ENCODE results near the gene CBLIF.
A peak's percentile ranks its signal among the peaks of the same experiment; 100 is the strongest.
"Not testable (repeated sequence)": the region's sequence is repeated elsewhere in the genome, so short reads cannot be mapped to it uniquely, and the experiment has no call there.

Gene CBLIF

GRCh38 chr11:59846556-59846955 is 1.3 kb upstream of the CBLIF start:
- DNase-seq = no peak

DNA sequence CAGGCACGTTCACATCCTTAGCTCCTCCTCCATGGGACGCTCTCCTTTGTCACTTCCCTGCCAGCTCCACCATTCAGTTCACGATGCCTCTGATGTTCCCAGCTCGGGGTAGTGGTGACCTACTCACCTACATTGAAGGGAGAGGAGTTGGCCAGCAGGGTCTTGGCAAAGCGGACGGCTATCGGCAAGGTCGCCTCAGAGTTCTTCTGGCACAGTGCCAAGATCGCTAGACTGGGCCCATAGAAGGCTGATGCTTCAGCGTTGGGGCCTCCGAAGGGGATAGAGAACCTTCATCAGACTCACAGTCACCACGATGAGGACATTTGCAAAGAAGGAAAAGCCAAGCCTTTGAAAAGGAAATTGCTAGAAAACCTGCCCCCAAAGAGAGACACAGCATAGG is 3.0 kb downstream of the CBLIF start:
- no peak for DNase-seq

GRCh38 chr11:59841514-59841913 is 3.8 kb downstream of the CBLIF start:
- no peak for DNase-seq

- DNase-seq = peak; percentile 11
Measured at GRCh38 chr11:59839615-59840014, 5.7 kb downstream of the CBLIF start.

DNA sequence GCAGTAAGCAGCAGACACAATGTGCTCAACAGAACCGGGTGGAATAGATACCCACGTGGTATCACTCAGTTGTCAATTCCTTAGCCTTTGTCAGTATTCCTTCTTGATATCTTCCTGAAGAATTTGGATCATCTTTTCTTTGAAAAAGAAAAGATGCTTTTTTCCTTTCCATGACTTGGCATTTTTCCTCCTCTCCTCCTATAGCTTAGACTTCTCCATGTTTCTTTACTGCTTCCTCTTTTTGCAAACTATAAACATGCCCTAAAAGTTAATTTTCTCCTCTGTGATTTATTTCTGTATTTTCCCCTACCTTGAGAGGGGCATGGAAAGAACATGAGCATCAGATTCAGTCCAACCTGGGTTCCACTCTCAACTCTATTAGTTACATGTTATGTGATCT is 11.7 kb downstream of the CBLIF start:
- no peak for DNase-seq

DNA sequence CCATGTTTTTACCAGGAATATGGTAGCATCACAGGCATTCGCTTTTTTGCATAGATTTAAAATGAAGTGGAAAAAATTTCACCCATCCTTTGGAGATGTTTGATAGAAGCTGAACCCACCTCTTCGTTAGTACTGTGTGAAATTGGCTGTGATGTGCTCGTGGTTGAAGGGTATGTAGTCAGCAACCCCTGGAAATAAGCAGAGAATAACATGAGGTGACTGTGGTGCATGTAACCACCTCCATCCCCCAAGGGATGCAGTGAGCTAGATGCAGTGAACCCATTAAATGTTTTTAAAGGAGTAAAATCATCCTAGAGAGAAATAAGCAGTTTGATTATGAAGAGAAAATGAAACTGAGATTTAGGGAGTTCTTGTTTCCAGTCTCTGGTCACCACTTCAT is 15.9 kb downstream of the CBLIF start:
- DNase-seq = no peak

DNA sequence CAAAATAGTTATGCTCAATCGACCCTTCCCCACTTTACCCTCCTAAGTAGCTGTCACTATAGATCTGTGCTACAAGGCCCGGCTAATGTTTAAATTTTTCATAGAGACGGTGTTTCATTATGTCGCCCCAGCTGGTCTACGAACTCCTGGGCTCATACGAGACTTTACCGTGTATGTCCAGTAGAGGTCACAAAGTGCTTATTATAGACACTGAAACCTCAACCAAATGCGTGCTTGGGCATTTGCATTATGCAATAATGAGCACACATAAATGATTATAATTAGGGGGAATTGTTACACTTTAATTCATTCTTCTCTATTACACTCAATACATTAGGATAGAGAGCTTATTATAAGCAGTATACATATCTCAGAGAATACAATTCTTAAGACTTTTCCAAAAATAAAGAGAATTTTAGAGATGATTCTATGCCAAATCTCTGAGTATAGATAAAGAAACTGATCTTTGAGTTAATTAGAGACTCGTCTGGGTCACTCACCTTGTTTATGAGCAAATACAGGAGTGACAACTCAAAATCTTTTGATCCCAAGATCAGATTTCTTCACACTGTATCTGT is 22.2 kb downstream of the CBLIF start:
- DNase-seq = peak; percentile 41

DNA sequence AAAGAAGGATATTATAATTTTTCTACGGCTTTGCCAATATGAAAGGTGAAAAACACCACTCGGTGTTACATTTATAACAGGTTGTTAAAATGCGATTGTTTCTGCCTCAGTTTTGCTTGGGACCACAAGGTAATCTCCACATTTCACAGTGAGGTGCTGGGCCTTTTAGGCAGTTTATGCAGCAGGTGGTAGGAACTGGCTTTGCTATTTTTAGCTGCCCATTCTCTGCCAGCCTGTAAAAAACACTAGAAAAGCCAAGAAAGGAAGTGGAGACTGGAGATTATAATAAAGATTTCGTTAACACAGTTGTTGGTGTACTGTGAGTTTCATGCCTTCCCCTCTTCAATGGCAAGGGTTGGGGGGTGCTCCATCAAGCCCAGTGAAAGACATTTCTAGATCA is 26.7 kb downstream of the CBLIF start:
- no peak for DNase-seq

DNA sequence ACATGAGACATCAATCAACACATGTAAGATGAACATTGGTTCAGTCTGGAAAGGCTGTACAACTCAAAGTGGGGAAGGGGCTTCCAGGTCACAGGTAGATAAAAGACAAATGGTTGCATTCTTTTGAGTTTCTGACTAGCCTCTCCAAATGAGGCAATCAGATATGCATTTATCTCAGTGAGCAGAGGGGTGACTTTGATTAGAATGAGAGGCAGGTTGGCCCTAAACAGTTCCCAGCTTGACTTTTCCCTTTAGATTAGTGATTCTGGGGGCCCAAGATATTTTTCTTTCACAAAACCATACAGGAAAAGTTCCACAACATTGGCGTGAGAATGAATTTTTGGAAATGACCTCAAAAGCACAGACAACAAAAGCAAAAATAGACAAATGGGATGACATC is 28.9 kb downstream of the CBLIF start:
- not testable (repeated sequence) for DNase-seq

DNA sequence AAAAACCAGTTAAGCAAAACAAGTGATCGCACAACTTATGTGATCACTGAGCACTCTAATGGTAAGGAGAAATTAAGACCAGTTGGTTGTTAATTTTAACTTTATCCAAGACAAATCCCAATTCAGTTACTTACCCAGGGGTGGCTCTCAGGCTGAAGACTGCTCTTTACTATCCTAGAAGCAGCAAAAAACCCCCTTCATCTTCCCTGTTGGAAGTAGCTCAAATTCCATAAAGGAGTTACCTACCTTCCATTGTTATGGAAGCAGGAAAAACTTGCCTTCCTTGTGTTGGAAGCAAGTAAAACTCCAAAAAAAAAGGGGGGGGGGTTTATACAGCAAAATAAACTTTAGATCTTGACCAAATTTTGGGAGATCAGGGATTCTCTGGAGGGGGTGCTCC is 29.5 kb downstream of the CBLIF start:
- no peak for DNase-seq

- no peak for DNase-seq
Measured at GRCh38 chr11:59814021-59814420, 31.3 kb downstream of the CBLIF start.

DNA sequence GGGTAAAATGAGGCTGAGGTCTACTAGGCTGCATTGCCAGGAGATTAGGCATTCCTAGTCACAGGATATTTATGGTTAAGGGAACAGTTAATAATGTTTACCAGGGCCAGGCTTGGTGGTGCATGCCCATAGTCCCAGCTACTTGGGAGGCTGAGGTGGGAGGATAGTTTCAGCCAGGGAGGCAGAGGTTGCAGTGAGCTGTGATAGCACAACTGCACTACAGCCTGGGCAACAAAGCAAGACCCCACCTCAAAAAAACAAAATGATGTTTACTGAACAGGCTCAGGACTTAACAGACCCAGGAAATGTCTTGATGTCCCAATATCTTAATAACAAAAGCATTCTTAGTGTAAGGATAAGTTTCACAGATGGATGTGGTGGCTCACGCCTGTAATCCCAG is 31.9 kb downstream of the CBLIF start:
- no peak for DNase-seq

- no peak for DNase-seq
Measured at GRCh38 chr11:59812220-59812619, 33.1 kb downstream of the CBLIF start.

DNA sequence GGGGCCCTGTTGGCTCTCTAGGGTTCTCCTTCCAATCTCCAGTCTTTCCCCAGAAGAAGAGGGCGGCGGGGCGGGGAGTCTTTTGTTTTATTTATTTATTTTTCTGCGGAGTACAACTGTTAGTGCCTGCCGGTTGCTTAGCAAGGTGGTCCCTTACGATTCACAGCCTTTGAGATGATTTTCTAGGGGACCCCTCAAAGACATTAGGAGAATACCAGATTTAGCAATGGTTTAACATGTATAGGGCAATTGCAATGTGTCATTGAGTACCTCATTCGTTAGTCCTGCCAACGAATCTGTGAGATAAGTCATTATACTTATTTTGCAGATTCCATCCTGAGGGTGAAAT is 34.4 kb downstream of the CBLIF start:
- no peak for DNase-seq

DNA sequence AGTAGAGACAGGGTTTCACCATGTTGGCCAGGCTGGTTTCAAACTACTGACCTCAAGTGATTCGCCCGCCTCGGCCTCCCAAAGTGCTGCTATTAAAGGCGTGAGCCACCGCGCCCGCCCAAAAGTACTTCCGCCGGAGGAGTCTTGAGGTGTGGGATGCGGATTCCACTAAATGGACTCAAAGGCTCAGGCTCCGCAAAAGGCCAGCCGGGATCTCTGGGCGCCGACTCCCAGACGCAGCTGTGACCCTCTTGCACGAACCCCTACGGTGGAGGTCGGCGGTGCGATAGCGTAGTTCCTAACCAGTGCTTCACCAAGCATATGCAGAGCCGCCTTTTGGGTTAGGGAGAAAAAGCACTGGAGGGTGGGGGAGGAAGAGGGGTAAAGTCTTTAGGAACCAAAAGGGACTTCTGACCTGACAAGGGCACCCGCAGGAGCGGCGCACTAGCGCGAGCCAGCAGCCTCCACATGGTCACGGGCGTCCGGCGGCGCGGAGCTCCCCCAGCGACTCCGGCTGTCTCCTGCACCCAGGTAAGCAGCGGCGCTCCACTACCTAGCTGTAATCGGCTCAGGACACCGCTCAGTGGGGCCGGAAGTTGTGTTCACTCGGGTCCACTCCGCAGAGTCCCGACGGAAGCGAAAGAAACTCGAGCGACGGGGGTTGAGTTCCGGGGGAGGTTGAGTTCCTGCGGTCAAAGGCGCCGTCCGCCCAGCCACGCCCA is 34.9 kb downstream of the CBLIF start, which contains the start of gene MRPL16:
Gene MRPL16 (minus strand): TSS at position 590 of the 722 bp plus-strand sequence. CDS start 120 bp downstream, at position 470.
- DNase-seq = peak; percentile 87

GRCh38 chr11:59807047-59807610 is 38.2 kb downstream of the CBLIF start:
- DNase-seq = no peak

DNA sequence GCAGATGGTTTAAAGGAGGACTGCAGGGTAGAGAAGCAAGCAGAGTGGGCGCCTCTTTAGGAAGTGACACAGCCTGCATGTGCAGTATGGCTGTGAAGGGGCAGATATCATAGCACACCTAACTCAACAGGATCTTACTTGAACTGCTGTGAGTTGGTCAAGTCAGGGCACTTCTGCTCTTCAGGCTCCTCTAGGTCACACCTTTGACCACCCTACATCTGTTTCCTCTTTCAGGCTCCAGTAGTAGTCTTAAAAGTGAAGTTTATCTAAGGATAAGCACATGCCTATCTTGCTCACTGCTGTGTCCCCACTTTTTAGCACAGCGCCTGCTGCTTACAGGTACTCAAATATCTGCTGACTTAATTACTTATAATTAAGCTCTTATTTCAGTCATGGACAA is 41.2 kb downstream of the CBLIF start:
- DNase-seq = no peak

- DNase-seq = no peak
Measured at GRCh38 chr11:59802639-59803176, 42.6 kb downstream of the CBLIF start.

GRCh38 chr11:59801981-59802638 is 43.2 kb downstream of the CBLIF start:
- no peak for DNase-seq

GRCh38 chr11:59801160-59801706 is 44.1 kb downstream of the CBLIF start:
- no peak for DNase-seq

GRCh38 chr11:59800390-59801025 is 44.8 kb downstream of the CBLIF start:
- no peak for DNase-seq

- DNase-seq = no peak
Measured at GRCh38 chr11:59794417-59794816, 50.9 kb downstream of the CBLIF start.

GRCh38 chr11:59792507-59792906 is 52.8 kb downstream of the CBLIF start:
- no peak for DNase-seq

All from NCI-H774 (cell line).